GM10847 (cell line): ENCODE measurements around the gene MCTP2.

Experiments used
- POLR2A ChIP-seq: IDR thresholded peaks from 2 replicates; pipeline ENCODE4 v1.6.1; 2011; ENCODE audit not compliant: insufficient read length; ENCODE audit errors: extremely low read depth

Gene MCTP2

DNA sequence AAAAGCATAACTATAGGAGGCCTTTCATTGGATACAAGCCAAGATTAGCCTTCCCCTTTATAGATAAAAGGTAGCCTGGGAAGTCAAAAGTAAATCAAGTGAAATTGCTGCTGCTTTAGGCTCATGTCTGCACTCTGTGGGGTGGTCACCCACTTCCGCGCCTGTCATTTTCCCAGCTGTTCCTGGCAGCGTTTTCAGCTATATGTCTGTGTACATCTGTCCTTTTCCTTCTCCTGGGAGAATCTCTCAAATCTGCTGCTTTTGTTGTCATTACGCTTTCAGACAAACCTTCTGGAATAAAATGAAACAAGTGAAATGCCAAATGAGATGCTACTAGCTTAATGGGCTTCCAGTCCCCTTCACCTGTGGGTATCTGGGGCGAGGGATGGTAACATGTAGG lies 211.8 kb downstream of the MCTP2 start:
- no peak for TF ChIP-seq POLR2A

DNA sequence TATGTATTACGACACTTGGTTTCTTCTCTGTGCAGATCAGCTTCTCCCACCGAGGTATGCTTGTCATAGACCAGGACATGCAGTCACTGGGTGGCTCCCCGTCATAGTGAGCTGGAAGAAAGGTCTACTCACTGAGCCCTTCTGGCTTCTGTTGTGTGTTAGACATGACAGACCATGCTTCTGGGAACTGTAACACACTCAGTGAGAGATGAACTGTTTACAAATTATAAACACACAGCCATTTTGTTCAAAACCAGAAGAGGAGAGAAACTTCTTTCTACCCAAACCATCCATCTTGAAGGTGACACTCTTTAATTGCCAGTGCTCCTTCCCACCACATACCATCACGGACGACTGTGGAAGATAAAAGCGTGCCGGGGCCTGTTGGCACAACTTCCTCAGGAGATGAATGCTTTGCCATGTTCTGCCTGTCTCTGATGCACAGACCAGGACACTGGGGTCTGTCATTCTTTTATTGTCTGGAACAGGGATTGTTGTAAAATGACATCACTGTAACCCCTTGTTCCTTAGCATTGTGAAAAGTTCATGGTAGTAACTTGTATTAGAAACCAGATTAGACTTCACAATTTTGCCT lies 214.3 kb downstream of the MCTP2 start:
- TF ChIP-seq POLR2A, result no peak

DNA sequence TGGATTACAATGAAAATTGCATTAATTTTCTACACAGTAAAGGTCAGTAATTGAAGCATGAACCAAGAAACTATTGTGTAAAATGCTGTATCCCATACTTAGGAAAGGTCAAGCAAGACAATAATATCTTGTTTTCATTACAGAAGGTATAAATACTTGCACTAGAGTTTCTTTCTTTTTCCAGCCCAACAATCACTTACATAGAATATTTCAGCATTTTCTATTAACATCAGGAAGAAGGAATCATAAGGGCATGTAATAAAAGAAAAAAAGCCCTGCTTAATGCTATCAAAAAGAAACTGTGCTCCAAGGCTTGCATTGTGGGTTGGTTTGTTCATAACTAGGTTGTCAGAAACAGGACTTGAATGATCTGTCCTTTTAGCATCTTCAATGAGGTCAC lies 215.1 kb downstream of the MCTP2 start:
- TF ChIP-seq POLR2A, result no peak

DNA sequence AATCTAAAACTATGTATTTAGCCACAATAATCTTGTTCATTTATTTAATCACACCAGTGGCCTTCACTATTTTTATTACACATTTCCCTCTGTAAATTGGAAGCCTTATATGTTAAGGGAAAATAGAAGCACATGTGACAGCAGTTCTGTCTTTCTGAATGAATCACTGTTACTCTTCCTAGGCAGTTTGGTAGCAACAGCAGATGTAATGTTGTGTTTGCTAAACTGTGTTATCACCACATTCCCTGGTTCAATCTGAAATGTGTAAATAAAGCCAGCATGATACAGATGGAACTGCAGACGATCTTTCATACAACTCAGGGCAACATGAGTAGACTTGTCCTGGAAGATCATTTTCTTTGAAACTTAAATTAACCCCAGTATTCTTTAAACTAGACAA lies 220.1 kb downstream of the MCTP2 start:
- TF ChIP-seq POLR2A, result no peak

DNA sequence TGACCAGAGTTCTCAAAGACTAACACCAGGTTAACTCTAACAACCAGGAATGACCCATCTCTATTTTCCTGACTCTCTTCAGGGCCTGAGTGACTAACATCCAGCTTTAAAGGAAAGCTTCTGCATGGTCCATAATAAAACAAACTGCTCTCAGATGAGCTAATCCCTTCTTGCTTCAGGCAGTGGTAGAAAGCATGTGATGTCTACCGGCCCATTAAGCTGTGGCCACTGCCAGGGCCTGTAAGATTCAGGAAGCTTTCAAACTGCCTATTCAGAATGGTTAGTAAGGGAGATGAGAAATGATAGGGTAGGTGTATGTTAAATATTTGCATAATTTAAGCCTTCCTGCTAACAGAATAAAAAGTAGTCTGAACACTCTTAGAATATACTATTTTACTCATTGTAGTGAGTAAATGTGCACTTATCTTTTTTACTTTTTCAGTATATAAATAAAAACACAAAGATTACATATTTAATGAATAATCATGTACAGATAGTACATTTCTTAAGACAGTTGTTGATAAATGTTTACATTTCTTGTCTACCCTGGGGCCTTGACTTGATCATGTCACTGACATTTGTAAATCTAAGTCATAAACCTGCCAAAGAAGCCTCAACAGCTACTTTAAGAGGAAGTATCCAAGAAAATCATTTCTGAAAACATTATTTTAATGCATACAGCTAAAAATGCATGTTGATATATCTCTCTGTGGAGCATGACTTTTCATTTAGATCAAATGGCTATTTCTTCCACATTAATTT lies 222.0 kb downstream of the MCTP2 start:
- no peak for TF ChIP-seq POLR2A

DNA sequence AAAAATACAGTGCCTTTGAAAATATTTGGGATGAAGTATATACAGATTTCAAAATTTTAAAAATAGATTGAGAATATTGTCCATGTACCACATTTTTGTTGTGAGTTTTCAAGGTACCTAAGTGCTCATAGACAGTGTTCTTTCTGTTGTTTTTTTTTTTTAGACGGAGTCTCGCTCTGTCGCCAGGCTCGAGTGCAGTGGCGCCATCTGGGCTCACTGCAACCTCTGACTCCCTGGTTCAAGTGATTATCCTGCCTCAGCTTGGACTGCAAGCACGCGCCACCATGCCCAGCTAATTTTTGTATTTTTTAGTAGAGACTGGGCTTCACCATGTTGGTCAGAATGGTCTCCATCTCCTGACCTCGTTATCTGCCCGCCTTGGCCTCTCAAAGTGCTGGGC lies 223.9 kb downstream of the MCTP2 start:
- TF ChIP-seq POLR2A, result no peak

DNA sequence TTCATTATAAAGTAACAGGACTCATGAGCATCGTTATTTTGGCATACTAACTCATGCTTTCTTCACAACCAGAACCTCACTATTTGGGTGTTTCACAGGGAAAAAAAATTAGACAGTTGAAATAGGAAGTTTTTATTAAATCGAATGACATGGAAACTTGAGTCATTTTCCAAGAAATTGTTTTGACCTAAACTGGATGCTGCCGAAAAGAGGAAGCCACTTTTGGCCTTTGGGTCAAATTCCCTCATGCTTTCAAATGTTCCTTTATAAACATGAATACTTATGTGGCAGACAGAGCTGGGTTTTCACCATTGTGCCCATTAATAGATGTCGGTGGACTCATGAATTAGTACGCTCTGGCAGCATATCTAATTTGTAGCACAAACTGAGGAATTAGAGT lies 224.9 kb downstream of the MCTP2 start:
- no peak for TF ChIP-seq POLR2A

DNA sequence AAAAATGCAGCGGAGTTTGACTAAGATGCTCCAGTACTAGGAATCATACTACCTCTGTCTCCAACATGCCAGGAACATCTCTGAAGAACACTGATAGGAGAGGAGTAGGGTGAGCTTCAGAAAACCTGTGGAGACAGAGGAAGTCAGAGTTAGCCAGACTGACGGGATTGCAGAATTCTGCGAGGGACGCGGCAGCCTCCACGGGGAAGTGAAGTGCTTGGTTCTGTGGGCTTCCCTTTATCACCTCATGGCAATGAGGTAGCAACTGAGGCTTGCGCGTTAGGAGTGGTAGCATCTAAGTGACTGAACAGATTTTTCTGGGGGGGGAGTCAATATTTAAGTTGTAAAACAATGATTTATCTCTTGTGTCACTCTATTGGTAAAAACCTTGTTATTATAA lies 226.3 kb downstream of the MCTP2 start:
- TF ChIP-seq POLR2A, result no peak

DNA sequence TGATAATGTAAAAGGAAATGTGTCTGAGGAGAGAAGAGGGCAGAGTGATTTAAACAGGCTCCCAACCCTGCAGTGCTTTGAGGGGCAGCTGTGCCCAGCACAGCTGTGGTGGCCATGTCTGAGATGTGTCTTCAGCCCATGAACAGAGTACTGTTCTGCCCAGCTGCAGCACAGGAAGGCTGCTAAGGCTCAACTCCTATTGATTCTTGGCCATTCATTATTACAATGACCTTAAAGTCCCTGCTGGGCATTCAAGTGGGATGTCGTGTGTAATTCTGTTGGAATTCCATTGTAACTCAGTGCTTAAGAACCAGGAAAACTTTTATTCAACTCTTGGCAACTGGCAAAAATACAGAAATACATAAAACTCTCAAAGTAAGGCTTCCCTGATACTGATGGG lies 229.3 kb downstream of the MCTP2 start:
- no peak for TF ChIP-seq POLR2A

DNA sequence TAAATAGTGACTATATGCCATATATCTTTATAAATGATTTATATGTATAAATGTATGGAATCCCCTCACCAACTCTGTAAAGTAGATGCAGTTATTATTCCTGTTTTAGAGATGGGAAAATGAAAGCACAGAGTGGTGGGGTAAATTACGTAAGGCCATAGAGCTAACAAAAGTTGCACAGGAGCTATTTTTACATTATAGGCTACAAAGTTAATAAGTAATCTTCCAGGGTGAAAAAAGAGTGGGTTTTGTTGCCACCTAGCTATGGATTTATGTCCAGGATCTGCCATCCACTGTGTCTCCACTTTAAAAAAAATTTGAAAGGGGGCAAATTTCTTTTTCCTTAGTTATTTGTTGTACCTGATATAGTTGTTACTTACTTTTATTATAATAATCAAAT lies 235.7 kb downstream of the MCTP2 start:
- no peak for TF ChIP-seq POLR2A

DNA sequence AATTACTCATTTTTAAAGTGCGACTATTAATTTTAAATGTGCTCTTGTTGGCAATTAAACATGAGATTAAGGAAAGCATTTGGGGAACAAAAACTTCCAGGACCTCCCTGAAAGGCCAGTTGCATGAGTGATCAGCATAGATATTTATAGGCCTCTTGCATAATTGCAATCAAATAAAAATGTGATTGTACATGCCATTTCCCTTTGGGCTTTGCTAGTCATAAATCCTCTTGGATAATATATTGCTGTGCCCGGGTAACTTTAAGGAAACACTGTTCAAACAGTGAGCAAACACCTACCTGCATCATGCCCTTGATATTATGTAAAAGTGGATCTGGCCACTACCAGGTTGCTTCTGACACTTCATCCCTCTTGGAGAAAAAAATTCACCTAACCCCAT lies 239.1 kb downstream of the MCTP2 start:
- TF ChIP-seq POLR2A, result no peak

DNA sequence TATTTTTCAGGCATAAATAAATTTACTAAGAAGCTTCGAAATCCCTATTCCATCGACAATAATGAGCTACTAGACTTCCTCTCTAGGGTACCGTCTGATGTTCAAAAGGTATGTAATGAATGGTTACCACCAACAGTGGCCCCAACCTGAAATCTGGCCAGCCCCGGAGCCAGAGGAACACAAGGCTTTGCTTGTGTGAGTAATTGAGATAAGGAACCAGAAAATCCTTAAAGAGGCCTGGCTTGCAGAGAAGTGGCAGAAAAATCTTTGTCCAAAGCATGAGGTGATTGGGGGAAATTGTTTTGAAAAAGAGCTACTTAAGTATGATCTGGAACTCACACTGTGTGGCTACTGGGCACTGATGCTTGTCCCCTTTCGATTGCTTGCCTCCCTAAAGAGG lies 245.3 kb downstream of the MCTP2 start:
- TF ChIP-seq POLR2A, result no peak

DNA sequence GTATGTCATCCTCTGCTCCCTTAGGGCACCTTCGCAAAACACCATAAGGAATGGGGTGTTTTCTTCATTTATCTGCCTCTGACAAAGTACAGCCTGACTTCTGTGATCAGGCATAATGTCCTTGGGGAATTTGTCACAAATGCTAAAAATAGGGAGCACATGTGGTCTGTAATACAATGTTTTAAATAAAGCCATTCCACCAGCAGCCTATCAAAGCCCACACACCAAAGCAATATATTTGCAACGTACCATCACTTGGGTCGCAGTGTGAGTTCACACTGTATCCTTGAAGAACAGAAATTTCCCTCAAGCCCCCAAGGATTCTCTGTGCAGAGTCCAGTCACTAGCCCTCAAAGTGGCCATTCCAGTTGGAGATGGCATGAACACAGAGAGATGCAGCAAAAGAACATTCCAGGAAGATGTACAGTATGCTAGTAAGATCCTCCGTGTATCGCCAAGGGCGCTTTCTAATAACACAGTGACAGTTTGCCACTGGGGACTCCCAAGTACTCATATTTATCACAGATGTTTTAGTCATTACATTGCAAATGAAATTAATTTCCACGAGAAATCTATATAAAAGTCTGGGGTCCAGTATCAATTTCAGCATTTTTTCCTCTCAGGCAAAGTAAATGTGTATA lies 246.7 kb downstream of the MCTP2 start:
- TF ChIP-seq POLR2A, result no peak

DNA sequence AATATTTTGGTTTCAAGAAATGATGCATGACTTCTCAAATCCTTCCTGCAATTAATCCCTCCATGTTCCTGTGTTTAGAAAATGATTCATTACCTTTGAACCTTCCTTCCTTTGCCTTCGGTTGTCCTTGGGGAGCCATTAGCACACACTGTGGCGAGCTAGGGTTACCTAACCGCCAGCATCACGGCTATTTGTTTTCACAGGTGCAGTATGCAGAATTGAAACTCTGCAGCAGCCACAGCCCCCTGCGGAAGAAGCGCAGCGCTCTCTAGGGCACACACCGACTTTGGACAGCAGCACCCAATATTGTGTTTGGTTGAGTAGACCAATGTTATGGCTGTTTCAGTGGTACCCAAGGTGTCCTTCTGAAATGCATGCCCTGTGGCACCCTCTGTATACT lies 247.4 kb downstream of the MCTP2 start:
- no peak for TF ChIP-seq POLR2A

DNA sequence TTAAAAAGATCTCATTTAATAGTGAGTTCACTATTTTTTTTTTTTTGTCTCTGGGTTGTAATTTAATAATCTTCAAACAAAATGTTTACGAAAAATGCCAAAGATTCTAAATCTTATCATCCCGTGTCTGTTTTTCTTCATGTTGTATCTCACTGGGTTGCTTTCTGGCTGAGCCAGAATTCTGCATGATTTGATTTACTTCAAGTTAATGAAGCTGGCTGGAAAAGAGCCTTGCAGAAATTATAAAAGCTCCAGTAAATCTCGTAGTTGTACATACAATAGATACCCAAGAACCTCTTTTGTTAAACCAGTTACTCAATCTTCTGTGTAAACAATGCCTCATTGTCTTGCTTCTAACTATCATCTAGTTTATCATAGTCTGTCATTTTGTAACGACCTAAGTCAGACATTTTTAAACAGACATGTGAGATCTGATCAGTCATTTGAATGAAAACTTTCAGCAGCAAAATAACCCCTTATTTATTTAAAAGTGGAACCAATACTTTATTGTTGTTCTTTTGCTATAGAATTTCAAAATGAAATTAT lies 249.0 kb downstream of the MCTP2 start:
- TF ChIP-seq POLR2A, result no peak

DNA sequence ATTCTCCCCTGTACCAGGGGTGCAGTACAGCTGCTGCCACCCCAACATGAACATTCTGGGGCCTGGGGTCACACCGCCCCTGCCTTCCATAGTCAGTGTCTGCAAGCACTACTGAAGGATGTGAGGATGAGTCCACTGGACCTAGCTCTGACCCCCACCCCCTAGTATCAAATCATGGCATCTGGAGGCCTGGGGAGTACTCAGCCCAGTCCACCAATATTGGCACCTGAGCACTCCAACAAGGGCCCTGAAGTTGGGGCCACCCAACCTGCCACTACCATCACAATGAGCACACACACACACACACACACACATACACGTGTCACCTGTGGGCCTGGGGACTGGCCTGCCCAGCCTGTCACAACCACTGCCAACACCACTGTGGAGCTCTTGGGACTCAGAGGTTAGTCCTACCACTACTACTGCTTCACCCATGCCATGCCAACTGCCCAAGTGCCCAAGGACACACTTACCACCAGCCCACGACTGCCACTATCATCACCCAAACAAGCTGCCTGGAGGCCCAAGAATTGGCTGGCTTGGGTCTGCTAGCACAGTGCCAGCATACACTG lies 253.9 kb downstream of the MCTP2 start:
- no peak for TF ChIP-seq POLR2A
